Stimulated activated CD4-positive, alpha-beta T cell treated with anti-CD3 and anti-CD28 coated beads, Interleukin-12 subunit alpha, Interleukin-12 subunit beta, amount 100 ng/mL, for 4 hours (primary cell): Measurements from ENCODE around the gene NT5DC3.
"Not testable (repeated sequence)": the region's sequence is repeated elsewhere in the genome, so short reads cannot be mapped to it uniquely, and the experiment has no call there.

ENCODE experiments used
- DNase-seq: peaks from one replicate; pipeline ENCODE4 v3.0.0-alpha.2; 2020

The NT5DC3 gene

DNA sequence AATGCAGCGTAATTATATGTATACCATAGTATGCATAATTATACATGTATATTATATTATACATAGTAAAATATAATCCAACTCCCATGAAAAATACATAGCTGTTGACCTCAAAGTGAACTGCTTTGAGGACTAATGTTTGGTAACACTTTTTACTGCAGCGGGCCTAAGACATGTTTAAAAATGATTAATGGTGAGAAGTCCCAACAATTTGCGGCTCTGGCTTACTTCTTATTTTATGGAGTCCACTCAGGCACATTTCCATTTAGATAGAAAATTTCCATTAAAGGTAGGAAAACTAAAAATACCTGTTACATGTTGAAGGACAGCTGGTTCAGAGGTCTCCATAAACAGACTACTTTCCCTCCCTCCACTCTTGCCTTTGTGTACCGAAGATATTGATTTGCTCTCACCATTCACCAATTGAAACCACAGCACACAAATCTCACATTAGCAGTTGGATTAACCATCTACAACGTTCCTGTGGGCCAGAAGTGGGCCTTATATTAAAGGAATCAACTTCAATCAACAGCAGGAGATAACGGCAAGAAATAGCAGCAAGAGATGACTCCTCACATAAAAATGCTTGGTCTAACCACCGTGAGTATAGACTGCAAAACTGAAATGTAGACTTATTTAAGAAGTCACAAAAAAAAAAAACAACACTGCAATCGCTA lies 14.1 kb upstream of the NT5DC3 start:
- no peak for DNase-seq

DNA sequence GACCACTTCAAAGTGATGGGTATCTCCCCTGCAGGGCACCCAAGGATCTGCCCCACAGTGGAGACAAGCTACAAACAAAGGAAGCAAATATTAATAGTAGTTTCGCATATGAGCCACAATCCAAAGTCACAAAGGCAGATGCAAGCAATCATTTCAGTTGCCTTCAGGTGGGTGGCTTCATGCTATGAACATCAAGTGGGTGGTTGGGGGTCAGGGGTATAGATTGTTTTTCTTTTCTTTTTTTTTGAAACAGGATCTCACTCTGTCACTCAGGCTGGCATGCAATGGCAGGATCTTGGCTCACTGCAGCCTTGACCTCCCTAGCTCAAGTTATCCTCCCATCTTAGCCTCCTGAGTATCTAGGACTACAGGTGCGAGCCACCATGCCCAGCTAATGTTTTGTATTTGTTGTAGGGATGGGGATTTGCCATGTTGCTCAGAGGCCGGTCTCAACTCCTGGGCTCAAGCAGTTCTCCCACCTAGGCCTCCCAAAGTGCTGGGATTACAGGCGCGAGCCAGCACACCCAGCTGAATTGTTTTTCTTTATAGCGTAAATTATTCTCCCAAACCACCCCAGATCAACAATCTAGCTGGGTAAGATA lies 13.4 kb upstream of the NT5DC3 start:
- DNase-seq: no peak

GRCh38 chr12:103852498-103852997 lies 11.5 kb upstream of the NT5DC3 start:
- DNase-seq: no peak

GRCh38 chr12:103851127-103851526 lies 10.1 kb upstream of the NT5DC3 start:
- DNase-seq: no peak

DNA sequence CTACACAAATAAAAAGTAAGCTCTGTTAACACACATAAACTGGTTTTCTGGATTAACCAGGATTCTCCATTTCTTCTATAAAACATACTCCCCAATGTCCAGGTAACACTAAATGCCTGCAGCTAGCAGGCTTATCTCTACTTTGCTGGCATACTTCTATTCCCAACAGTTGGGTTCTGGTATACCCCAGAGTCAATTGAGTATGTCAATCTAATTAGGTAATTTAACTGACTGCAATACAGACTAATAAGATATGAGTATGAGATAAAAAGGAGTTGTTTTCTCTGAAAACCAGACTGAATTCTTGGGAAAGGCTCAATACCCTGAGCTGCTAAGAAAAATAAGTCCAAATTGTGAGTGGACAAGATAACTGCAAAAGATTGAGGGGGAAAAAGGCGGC lies 9.4 kb upstream of the NT5DC3 start:
- no peak for DNase-seq

GRCh38 chr12:103848917-103849491 lies 8.0 kb upstream of the NT5DC3 start:
- no peak for DNase-seq

DNA sequence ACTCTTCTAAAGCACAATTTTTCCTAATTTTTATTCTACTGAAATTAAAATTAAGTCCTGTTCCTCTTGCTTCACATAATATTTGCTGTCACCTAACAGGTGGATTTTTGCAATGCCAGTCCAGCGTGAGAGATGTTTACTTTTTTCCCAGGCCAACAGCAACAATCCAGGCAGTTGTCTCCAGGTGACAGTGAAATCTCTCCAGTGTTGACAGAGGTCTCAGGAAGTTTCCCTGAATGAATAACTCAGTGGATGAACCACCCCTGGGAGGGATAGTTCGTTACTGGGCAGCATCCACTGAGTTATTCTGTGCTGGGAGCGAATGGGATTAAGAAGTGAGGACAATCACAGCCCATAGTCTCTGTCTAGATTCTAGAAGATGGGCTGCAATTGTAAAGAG lies 7.1 kb upstream of the NT5DC3 start:
- no peak for DNase-seq

GRCh38 chr12:103846415-103846814 lies 5.4 kb upstream of the NT5DC3 start:
- DNase-seq: no peak

- DNase-seq: no peak
Observed at GRCh38 chr12:103844305-103844704, 3.3 kb upstream of the NT5DC3 start.

DNA sequence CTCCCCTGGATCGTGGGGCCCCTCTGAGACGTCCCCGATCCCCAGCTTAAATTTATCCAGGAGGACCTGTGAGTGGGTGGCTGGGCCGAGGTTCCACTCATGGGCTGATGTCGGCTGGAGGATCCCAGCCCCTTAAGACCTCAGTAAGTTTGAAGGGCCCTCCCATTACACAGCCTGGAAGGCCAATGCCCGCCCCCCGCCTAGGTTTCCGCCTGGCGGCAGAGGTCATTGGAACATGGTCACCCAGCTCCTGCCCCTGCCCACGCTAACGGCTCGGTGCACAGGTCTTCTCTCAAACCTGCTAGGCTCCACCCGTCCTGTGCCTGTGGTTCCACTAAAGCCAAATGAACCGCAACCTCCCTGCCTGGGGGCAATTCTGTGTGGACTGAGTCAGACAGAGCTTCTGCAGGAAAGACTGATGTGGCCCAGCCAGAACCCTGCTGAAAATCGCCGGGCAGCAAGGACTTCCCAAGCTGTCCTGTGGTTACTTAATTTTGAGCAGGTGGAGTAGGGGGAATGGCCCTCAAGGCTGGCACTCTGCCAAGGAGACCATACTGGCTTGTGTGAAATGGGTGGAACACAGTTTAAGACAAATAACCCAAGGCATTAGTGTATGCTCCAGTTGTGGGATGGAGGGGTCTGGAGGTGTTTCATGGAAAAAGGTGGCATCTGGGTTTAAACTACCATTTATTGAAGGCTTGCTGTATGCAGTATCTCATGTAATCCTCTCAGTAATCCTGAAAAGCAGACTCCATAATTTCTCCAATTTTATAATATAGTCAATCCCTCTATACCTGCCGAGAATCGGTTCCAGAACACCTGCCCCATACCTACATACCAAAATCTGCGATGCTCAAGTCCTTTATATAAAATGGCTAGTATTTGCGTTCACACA lies 903 bp upstream of the NT5DC3 start:
- peak; percentile 7 for DNase-seq

- DNase-seq: peak; percentile 38
Observed at GRCh38 chr12:103840462-103840875, 565 bp downstream of the NT5DC3 start.

- DNase-seq: no peak
Observed at GRCh38 chr12:103839609-103840461, 1.2 kb downstream of the NT5DC3 start.

- no peak for DNase-seq
Observed at GRCh38 chr12:103839103-103839502, 1.9 kb downstream of the NT5DC3 start.

DNA sequence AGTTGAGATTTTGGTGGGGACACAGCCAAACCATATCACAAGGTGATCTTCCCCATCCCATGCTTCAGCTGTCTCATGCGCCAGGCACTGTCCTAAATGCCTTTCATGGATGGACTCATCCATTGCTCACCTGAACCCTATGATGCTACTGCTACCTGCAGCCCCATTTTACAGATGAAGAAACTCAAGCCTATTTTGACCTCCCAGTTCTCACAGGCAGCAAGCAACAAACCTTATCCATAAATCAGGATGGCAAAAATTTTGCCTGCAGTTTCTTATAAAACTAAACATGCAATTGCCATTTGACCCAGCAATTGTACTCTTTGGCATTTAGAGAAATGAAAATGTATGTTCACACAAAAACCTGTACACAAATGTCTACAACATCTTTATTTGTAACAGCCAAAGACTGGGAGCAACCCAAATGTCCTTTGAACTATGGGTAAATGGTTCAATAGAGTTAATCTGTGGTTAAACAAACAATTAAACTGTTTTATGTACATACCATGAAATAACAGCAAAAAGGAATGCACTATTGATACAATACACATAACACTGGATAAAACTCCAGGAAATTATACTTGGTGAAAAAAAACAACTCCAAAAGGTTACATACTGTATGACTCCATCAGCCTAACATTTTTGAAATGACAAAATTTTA lies 2.6 kb downstream of the NT5DC3 start:
- no peak for DNase-seq

DNA sequence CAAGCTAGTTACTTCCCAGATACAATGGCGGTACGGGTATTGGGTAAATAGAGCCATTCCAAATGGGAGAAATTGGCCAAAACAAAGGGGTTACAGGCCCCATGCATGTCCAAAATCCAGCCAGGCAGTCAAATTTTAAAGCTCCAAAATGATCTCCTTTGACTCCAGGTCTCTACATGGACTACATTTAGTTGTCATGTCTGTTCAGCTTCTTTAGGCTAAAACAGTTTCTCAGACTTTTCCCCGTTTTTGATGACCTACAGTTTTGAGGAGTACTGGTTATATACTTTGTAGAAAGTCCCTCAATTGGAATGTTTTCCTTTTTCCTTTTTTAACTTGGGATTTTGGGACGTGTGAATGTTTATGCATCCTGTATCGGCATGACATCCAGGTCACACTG lies 4.7 kb downstream of the NT5DC3 start:
- DNase-seq: no peak

DNA sequence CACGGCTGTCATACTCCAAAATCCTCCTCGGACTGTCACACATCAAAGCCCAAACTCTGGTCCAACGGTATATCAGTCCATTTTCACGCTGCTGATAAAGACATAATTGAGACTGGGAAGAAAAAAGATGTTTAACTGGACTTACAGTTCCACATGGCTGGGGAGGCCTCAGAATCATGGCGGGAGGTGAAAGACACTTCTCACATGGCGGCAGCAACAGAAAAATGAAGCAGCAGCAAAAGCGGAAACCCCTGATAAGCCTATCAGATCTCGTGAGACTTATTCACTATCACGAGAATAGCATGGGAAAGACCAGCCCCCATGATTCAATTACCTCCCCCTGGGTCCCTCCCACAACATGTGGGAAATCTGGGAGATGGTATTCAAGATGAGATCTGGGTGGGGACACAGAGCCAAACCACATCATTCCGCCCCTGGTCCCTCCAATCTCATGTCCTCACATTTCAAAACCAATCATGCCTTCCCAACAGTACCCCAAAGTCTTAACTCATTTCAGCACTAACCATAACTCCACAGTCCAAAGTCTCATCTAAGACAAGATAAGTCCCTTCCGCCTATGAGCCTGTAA lies 5.2 kb downstream of the NT5DC3 start:
- not testable (repeated sequence) for DNase-seq

GRCh38 chr12:103834942-103835341 lies 6.1 kb downstream of the NT5DC3 start:
- no peak for DNase-seq

DNA sequence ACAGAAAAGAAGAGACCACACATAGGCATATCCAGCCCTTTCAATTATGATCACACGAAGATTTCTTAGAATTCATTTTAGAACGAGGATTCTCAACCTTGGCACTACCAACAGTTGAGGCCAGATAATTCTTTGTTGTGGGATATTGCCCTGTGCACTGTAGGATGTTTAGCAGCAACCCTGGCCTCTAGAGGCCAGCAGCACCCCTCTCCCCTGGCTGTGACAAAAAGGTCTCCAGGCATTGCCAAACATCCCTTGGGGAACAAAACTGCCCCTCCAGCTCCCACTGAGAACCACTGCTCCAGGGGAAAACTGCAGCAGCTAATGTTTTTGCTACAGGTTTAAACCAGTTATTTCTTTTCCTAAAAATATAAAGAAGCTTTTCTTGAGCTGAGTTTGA lies 7.1 kb downstream of the NT5DC3 start:
- no peak for DNase-seq

DNA sequence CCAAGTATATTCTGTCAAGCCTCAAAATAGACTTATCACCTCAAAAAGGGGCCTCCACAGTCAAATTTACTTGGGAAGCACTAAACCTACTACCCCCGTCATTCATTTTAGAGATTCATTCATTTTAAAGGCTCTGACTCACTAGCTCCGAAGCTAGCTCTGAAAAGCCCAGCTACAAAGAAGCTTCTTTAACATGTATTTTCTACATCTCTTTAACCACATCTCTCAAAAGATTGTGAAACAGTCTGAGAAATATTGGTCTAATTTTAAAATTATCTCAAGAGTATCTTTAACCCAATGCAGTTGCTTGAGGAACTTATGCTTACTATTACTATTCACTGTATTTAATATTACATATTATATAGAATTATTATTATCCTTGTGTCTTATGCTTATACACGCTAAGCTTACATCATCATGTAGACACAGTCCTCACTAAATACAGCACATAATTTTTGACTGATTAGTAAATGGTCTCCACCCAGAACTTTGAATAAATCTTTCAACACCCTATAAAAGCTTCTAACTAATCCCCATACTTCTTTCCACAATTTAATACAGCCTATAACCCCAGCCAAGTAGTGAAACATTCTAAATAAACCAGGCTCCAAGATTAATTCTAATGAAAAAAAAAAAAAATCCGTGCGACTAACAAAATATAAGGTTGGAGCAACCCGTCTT lies 7.8 kb downstream of the NT5DC3 start:
- DNase-seq: no peak
